OCI-LY3 (cell line): ENCODE results near the gene CNTNAP4.

ENCODE experiments used
- CTCF ChIP-seq: fragments of 200-600, 300-600 bp; sonication (generic); IDR thresholded peaks from 2 replicates; pipeline ENCODE4 v1.5.1; 2014; ENCODE audit warnings: antibody characterized with exemption, low read length, low read depth
- EZH2phosphoT487 ChIP-seq: fragments of 200-600 bp; shearing (Covaris generic); IDR thresholded peaks from 2 replicates; pipeline ENCODE4 v1.6.1; 2018; ENCODE audit warnings: antibody characterized with exemption, mixed run types, low read depth

- TF ChIP-seq CTCF: no peak
- no peak for TF ChIP-seq EZH2phosphoT487
Measured at GRCh38 chr16:76573281-76573680, 296.1 kb downstream of the CNTNAP4 start.
